Erythroblast (primary cell): ENCODE data around the gene SCN1A.
"Not testable (repeated sequence)": the region's sequence is repeated elsewhere in the genome, so short reads cannot be mapped to it uniquely, and the experiment has no call there.

ENCODE experiments used
- DNase-seq, 2 experiments: peaks; one replicate each; lab custom pipeline; 2025; lab: John Stamatoyannopoulos, UW
- GATA1 ChIP-seq: IDR thresholded peaks from 2 replicates; pipeline ENCODE4 v1.6.1; 2011; ENCODE audit warnings: low read depth, mild to moderate bottlenecking, control low read depth, low read length, moderate library complexity
- POLR2A ChIP-seq: IDR thresholded peaks from 2 replicates; pipeline ENCODE4 v1.6.1; 2011; ENCODE audit warnings: mild to moderate bottlenecking, low read length

The SCN1A gene

DNA sequence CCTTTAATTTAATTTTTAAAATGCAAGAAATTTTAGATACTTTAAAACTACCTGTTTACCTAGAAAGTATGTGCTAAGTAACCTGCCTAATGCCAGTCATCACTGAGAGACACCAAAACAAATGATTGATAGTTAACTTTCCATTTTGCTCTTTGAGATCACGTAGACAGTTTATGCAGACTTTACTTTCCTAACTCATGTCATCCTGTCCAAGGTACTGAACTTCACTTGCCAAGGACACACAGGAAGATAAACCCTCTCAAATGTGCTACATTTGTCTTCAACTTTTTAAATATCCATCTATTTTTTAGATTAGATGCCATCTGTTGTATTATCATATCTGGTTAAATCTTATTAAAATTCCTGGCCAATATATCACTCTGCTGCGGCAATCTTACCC, 20.1 kb upstream of the SCN1A start:
- TF ChIP-seq GATA1 = no peak
- no peak for TF ChIP-seq POLR2A
- no peak for DNase-seq

DNA sequence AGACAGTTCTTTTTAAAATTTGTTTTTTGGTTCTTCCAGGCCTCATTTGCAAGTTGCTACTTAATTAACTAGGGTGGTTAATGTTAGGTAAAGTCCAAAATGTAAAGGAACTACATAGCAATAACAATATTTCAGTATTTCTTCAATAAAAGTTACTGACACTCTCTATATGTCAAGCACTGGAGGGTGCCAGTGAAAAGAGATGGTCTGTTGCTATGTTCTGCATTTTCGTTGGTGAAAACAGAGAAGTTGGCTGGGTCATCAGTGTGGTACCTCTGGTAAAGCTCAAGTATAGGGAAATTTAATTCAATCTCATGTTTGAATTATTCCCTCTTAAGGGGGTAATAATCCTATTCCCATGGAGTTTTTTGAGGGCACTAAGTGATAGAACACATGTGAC, 16.3 kb upstream of the SCN1A start:
- no peak for DNase-seq
- TF ChIP-seq GATA1 (no peak), POLR2A (no peak)

DNA sequence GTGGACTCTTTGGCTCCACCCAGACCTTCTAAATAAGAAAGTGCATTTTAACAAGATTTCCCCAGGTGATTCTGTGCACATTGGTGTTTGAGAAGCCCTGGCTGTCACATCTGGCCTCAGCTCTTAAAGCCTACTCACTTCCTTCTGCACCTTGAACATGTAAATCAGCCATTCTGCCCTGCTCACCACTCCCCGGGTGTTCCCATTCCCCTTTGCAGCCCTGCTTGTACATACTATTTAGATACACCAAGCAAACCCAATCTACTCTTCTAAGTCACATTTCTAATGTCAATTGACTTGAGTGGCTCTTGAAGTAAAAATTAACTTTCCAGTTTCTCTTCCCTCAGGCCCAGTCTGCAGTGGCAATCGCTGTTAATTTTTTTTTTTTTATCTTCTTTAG, 13.1 kb upstream of the SCN1A start:
- DNase-seq = no peak
- TF ChIP-seq POLR2A (no peak), GATA1 (no peak)

DNA sequence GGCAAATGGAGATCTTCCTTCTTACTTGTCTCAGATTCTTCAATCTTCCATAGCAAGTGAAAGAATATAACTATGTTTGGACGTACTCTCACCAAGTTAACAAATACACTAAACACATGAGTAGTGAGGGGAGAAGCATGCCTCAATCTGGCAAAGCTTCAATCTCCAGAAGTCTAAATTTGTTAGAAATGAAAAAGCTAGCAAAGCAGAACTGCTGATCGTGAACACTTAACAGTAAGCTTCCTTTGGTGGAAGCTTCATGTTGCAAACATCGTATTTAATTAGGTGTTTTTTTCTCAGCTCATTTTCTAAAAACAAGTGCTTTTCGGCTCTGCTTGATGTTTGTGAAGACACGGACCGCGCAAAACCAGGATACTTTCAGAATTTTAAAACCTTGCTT, 12.7 kb upstream of the SCN1A start:
- no peak for DNase-seq
- TF ChIP-seq POLR2A (no peak), GATA1 (no peak)

DNA sequence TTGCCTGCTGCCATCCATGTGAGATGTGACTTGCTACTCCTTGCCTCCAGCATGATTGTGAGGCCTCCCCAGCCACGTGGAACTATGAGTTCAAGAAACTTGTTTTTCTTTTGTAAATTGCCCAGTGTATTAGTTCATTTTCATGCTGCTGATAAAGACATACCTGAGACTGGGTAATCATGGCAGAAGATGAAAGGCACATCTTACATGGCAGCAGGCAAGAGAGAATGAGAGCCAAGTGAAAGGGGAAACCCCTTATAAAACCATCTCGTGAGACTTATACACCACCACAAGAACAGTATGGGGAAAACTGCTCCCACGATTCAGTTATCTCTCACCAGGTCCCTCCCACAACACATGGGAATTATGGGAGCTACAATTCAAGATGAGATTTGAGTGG, 11.7 kb upstream of the SCN1A start:
- not testable (repeated sequence) for DNase-seq

DNA sequence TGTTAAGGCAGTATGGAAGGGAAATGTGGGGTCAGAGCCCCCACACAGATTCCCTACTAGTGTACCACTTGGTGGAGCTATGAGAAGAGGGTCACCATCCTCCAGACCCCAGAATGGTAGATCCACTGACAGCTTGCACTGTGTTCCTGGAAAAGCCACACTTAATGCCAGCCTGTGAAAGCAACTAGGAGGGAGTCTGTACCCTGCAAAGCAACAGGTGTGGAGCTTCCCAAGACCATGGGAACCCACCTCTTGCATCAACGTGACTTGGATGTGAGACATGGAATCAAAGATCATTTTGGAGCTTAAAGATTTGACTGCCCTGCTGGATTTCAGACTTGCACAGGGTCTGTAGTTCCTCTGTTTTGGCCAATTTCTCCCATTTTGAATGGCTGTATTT, 10.8 kb upstream of the SCN1A start:
- TF ChIP-seq GATA1 (no peak), POLR2A (no peak)
- no peak for DNase-seq

DNA sequence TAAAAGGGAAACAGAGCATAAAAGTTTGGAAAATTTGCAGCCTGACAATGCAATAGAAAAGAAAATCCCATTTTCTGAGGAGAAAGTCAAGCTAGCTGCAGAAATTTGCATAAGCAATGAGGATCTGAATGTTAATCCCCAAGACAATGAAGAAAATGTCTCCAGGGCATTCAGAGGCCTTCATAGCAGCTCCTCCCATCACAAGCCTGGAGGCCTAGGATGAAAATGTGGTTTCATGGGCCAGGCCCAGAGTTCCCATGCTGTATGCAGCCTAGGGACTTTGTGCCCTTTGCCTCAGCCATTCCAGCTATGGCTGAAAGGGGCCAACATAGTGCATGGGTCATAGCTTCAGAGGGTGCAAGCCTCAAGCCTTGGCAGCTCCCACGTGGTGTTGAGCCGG, 10.3 kb upstream of the SCN1A start:
- no peak for TF ChIP-seq GATA1

DNA sequence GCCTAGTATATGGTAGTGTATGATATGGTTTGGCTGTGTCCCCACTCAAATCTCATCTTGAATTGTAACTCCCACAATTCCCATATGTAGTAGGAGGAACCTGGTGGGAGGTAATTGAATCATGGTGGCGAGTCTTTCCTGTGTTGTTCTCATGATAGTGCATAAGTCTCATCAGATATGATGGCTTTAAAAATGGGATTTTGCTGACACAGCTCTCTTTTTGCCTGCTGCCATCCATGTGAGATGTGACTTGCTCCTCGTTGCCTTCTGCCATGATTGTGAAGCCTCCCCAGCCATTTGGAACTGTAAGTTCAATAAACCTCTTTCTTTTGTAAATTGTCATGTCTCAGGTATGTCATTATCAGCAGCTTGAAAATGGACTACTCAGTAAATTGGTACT, 9.5 kb upstream of the SCN1A start:
- no peak for DNase-seq
- no peak for TF ChIP-seq GATA1
- TF ChIP-seq POLR2A = no peak

More for the DNA sequence above, 10.3 kb upstream of the SCN1A start:
- no peak for DNase-seq

DNA sequence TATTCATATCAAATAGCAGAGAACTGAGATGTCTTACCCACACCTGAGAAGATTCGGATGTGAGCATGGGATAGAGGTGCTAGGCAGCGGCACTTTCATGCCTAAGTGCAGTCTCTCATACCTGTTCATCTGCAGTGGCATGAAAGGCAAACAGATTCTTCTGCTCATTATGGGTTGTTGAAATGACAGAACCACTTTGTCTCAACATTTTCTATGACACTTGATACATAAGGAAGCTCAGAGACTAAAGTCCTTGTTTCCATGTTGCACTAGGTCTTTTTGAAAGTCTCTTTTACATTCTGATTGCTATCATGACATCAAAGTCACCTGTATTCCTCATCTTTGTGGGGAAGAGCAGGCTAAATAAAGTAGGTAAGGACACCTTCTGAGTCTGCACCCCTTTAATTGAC, 8.0 kb upstream of the SCN1A start:
- TF ChIP-seq GATA1 = no peak
- TF ChIP-seq POLR2A = no peak
- DNase-seq = no peak

DNA sequence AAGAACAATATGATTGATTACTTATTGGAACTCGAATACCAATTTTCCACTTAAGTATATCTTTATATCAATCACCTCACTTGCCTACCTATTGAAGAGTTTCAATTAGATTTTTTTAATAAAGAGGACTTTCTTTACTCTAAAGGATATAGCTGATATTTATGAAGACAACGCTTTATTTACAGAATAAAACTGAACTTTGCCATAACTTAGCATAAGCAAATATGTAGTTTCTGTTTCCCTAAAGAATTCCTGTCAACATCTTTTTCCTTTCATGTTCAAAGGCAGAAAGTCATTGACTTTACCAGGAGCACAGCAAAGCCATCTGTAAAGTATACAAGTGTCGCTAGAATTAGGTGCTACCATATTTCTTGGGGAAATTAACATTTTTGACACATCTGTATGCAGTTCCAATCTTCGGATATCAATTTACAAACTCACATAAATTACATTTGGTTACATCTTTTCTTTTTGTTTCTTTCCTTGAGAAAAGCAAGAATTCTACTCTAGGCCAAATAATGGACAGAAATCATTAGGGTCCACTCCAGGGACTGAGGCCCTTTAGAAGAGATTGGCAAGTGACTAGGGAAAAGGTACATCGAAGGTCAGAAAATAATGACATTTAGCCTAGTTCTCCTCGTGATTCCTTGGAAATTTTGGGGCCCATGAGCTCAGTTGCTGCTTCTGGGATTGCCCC, 7.5 kb upstream of the SCN1A start:
- TF ChIP-seq POLR2A (no peak), GATA1 (no peak)
- DNase-seq = no peak

DNA sequence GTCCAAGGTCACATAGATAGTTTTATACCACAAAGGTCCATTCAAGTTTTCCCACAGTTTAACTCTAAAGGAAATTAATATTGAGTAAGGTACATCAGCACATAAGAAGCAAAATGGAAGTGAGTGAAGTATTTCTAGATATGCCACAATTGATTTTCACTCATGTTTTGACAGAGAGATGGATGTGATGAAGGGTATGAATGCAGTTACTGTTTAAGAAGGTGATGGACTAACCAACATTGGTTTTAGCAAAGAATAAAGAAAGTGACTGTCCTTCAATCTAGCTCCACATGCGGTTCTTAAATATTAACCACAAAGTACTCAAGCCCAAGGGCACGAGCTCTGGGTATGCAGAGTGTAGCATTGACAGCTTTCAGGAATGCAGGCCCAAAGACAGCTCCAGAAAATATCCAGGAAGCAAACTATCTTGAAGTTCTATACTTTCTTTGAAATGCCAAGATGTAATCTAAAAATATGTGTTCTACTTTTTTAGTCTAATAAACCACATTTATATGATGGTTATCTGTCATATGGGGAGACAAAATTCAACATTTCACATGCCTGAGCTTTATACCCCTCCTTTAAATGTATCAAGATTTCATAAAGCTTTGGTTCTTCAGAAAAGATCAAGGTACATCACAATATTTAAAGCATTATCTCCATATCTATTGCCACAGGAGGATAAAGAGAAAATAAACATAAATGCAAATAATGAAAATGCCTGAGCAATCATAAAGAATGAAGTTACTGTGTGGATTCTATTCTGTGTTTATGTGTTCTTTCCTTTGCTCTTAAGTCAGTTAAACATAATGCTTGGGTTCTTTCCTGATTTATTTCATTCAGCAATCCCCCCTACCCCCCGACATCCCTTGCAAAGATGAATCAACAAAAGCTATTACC, 6.7 kb upstream of the SCN1A start:
- TF ChIP-seq POLR2A = no peak
- no peak for TF ChIP-seq GATA1
- no peak for DNase-seq

DNA sequence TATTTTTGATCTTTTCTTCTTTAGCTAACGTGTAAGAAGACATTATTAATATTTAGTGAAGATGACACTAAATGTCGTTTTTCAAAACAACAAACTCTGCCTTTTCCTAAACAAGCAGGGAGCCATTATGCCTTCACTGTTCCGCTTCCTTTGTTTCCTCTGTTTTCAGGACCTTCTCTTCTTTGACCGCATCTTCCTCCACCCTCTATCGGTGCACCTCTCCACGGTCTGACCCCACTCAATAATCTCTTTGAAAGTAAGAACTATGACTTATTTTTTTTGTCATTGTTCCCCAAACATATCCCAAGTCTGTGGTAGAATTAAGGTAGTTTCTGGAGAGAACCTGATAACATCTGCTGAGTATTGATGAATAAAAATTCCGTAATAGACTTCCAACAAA, 5.8 kb upstream of the SCN1A start:
- no peak for DNase-seq
- TF ChIP-seq GATA1 = no peak
- TF ChIP-seq POLR2A = no peak

DNA sequence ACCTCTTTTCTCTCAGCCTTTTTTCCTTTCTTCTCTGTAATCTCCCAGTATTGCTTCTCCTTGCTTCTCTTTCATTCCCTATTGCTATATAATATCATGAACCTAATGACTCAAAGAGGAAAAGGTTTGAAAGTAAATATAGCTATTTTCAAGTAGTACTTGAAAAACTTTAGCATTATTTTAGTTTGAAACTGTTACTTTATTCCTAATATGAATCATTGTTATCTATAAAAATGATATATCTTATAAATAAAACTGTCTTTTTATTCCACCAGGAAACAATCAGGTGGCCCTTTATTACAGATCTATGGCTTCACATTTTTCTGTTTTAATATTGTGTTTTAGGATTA, 311 bp upstream of the SCN1A start:
- TF ChIP-seq GATA1 (no peak), POLR2A (no peak)
- DNase-seq = no peak

DNA sequence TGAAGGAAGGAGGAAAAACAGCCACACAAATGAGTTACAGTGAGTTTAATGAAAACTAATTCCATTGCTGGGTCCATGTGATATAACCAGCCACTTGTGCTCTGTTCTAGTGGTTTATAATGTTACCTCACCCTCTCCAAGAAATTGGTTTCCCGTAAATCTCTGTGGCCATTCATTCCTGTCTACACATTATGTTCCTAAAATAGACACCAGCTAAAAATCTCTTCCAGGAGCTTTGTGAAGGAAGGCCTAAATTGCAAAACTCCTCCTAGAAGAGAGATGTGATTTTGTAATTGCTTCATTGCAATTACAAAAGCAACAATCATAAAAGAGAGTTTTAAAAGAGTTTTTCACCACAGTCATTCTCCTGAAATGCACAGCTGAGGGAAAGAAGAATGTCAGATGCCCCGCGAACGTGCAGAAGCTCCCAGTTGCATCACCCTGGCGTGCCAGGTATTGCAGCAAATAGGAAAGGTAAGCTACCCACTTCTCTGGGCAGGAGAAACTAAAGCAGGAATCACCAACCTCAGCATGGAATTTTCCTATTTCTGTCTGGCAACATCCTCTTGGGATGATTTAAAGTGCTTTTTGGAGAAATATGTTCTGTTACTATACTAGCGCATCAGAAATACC, 1.7 kb downstream of the SCN1A start:
- TF ChIP-seq GATA1 (no peak), POLR2A (no peak)
- no peak for DNase-seq

DNA sequence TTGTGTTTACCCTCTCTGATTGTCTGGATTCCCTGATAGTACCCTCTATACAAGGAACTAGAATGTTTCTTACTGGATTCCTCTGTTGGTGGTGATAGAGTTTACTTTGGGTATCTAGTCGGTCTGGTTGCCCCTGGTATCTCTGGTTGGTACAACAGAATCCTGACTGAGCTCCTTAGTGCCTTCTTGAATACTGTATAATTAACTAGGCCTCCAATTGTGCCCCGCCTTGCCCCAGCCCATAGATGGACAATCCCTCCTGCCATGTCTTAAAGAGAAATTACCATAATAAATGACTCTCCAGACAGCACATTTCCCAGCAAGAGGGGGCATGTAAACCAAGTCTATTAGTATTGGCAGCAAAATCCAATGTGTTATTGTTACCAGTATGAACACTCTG, 2.3 kb downstream of the SCN1A start:
- TF ChIP-seq GATA1 (no peak), POLR2A (no peak)
- no peak for DNase-seq
